Neural progenitor cell (in vitro differentiated cells): ENCODE results near the gene MEGF6.

Experiments
- EZH2 ChIP-seq: fragments of 200-600 bp; sonication (generic); IDR thresholded peaks from 2 replicates; pipeline ENCODE4 v1.6.1; 2017; ENCODE audit warnings: antibody characterized with exemption, mild to moderate bottlenecking, moderate library complexity
- EZH2phosphoT487 ChIP-seq: fragments of 200-600 bp; sonication (generic); IDR thresholded peaks from 2 replicates; pipeline ENCODE4 v1.6.1; 2017; ENCODE audit warnings: antibody characterized with exemption
- TF ChIP-seq, protein P1 (sequence below): fragments of 200-600 bp; sonication (generic); IDR thresholded peaks from 2 replicates; pipeline ENCODE4 v1.5.1; 2017; ENCODE audit warnings: antibody characterized with exemption, mild to moderate bottlenecking

DNA sequence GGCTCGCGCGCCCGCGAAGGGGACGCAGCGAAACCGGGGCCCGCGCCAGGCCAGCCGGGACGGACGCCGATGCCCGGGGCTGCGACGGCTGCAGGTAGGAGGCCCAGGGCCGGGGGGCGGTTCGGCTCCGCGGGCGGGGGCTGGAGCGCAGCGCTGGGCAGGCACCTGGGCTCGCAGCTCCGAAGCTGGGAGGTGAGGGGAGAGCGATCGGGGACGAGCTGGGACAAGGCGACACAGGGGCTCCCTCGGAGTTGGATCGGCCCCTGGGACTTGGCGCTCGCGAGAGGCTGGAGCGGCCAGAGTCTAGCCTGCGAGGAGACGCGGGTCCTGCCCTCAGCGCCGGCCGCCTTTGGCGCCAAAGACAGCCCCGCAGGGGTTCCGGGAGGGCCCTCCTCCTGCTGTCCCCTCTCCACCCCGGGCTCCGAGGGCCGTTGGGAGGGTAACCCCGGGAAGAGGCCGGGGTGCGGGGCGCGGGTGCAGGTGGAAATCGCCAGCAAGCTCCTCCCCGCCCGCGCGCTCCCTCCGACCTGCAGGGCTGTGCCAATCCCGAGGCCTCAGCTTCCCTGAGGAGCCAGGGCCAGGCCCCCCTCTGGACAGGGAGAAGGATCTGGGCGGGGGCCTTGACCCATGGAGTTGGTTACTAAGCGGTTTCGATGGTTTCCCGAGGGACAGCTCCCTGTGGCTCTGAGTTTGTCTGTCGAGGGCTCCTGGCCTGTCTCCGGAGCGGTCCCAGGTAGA is 41.4 kb upstream of the MEGF6 start:
- TF ChIP-seq, protein P1, sequence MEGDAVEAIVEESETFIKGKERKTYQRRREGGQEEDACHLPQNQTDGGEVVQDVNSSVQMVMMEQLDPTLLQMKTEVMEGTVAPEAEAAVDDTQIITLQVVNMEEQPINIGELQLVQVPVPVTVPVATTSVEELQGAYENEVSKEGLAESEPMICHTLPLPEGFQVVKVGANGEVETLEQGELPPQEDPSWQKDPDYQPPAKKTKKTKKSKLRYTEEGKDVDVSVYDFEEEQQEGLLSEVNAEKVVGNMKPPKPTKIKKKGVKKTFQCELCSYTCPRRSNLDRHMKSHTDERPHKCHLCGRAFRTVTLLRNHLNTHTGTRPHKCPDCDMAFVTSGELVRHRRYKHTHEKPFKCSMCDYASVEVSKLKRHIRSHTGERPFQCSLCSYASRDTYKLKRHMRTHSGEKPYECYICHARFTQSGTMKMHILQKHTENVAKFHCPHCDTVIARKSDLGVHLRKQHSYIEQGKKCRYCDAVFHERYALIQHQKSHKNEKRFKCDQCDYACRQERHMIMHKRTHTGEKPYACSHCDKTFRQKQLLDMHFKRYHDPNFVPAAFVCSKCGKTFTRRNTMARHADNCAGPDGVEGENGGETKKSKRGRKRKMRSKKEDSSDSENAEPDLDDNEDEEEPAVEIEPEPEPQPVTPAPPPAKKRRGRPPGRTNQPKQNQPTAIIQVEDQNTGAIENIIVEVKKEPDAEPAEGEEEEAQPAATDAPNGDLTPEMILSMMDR: no peak
- TF ChIP-seq EZH2 (peak; percentile 71), EZH2phosphoT487 (peak; percentile 82)
